Thyroid gland (tissue), 4 donors: ENCODE data around the gene HOMER2. TPM values are rescaled to one million over a fixed set of nuclear protein-coding genes. Genes with fewer than 3 reads are reported as not detected.

Experiments used
- DNase-seq, 2 donors: peaks; one replicate each; pipeline ENCODE4 v3.0.0-alpha.2; 2019
- H3K27ac ChIP-seq, 3 donors: fragments of 200-600 bp; sonication (generic); 1 replicate in 2 of 3; 2 replicates in 1 of 3; pipeline ENCODE4 v1.5.1; 2016 to 2019; ENCODE audit warnings: mild to moderate bottlenecking in 1 of 3, moderate library complexity in 1 of 3
- H3K27me3 ChIP-seq: fragments of 200-600 bp; sonication (generic); one replicate; pipeline ENCODE4 v1.5.1; 2019
- H3K36me3 ChIP-seq, 2 donors: fragments of 200-600 bp; sonication (generic); one replicate each; pipeline ENCODE4 v1.5.1; 2016 to 2019
- H3K4me1 ChIP-seq, 2 donors: fragments of 200-600 bp; sonication (generic); one replicate each; pipeline ENCODE4 v1.5.1; 2017 to 2019
- H3K4me3 ChIP-seq, 3 donors: fragments of 200-600 bp; sonication (generic); replicated peaks in 1 of 3; 1 replicate in 2 of 3; 2 replicates in 1 of 3; pipeline ENCODE4 v1.5.1; 2016; ENCODE audit warnings: mild to moderate bottlenecking in 1 of 3
- H3K9me3 ChIP-seq: fragments of 200-600 bp; sonication (generic); one replicate; pipeline ENCODE4 v1.5.1; 2017
- CTCF ChIP-seq, 6 experiments: fragments of 200-600 bp in 3 of 6; fragments of 450-650 bp in 3 of 6; sonication (generic) in 3 of 6; IDR thresholded peaks; one replicate each; pipeline ENCODE4 v1.5.1; 2016 to 2019; ENCODE audit warnings: antibody characterized with exemption in 6 of 6, mild to moderate bottlenecking in 2 of 6, inconsistent platforms in 1 of 6, moderate library complexity in 1 of 6
- POLR2A ChIP-seq, 2 donors: fragments of 450-650 bp; IDR thresholded peaks; one replicate each; pipeline ENCODE4 v1.6.1; 2017; ENCODE audit warnings: antibody characterized with exemption in 2 of 2, mild to moderate bottlenecking in 2 of 2, moderate library complexity in 1 of 2
- WGBS, 2 donors: methylation state at CpG; one replicate each; pipeline ENCODE4 v1.1.5; 2017; 5-methylcytosine and 5-hydroxymethylcytosine counted together
- intact Hi-C: fragments of 100-400 bp; cut with DNase I; formaldehyde crosslinking; loops from one replicate; pipeline ENCODE4 v1.15.1; 2023
- total RNA-seq, 4 donors: library from RNA; depleted of rRNA; stranded (reverse); fragments of >200 nt; gene quantifications; one replicate each; pipeline ENCODE4 v1.2.3, GENCODE V29; 2016

HOMER2 gene
- total RNA-seq, 4 donors from 2014 or later, result 89.1 to 211 (median 122) TPM

GRCh38 chr15:82852941-82853561 is 99.5 kb downstream of the HOMER2 start:
- Histone ChIP-seq H3K9me3 (no peaks in the 10 kb centered on the region), H3K27me3 (no peaks in the 10 kb centered on the region), H3K36me3 (peaks cover 0 to 4% of the 10 kb centered on the region in 2 donors), H3K27ac (no peak overlapping the region), H3K4me1 (peaks cover 12 to 28% of the 10 kb centered on the region in 2 donors), H3K4me3 (no peak overlapping the region)
- no peak for DNase-seq
- intact Hi-C loops, result loop anchor here (5.0 kb wide), 1 partner anchor 149 kb away; no protein-coding TSS in a partner anchor
- 70 to 78% methylated on average over 15 to 16 of the region's 16 CpGs for WGBS, 2 donors
- TF ChIP-seq CTCF (IDR thresholded peaks at IDR 0.05), result no peak
- no peak for TF ChIP-seq POLR2A (IDR thresholded peaks at IDR 0.05)

GRCh38 chr15:82851981-82852511 is 100.5 kb downstream of the HOMER2 start:
- 83 to 84% methylated on average over 9 of the region's 9 CpGs for WGBS, 2 donors
- intact Hi-C loops, result loop anchor here (5.0 kb wide), 1 partner anchor 150 kb away; no protein-coding TSS in a partner anchor
- Histone ChIP-seq H3K27me3 (no peaks in the 10 kb centered on the region), H3K9me3 (no peaks in the 10 kb centered on the region), H3K4me3 (no peak overlapping the region), H3K36me3 (peaks cover 0 to 4% of the 10 kb centered on the region in 2 donors), H3K27ac (no peak overlapping the region), H3K4me1 (peaks cover 12 to 28% of the 10 kb centered on the region in 2 donors)
- TF ChIP-seq POLR2A (IDR thresholded peaks at IDR 0.05), result no peak
- no peak for TF ChIP-seq CTCF (IDR thresholded peaks at IDR 0.05)
- no peak for DNase-seq

- intact Hi-C loops, result loop anchor here (5.0 kb wide), 1 partner anchor 151 kb away; no protein-coding TSS in a partner anchor
- no peak for TF ChIP-seq CTCF (IDR thresholded peaks at IDR 0.05)
- TF ChIP-seq POLR2A (IDR thresholded peaks at IDR 0.05), result no peak
- DNase-seq, result no peak
Measured at GRCh38 chr15:82851306-82851850, 101.1 kb downstream of the HOMER2 start.

GRCh38 chr15:82850731-82851130 is 101.8 kb downstream of the HOMER2 start:
- H3K4me3 ChIP-seq, result no peak overlapping the region
- WGBS, 2 donors, result 78 to 81% methylated on average over 6 to 7 of the region's 7 CpGs
- intact Hi-C loops, result loop anchor here (5.0 kb wide), 1 partner anchor 152 kb away; no protein-coding TSS in a partner anchor
- H3K9me3 ChIP-seq, result no peaks in the 10 kb centered on the region
- no peak for DNase-seq
- peaks cover 4 to 16% of the 10 kb centered on the region in 2 donors for H3K4me1 ChIP-seq
- H3K27ac ChIP-seq, result peak overlapping the region in 1 of 3 donors; percentile 89
- no peaks in the 10 kb centered on the region for H3K27me3 ChIP-seq
- H3K36me3 ChIP-seq, result peaks cover 0 to 4% of the 10 kb centered on the region in 2 donors
- TF ChIP-seq POLR2A (IDR thresholded peaks at IDR 0.05) (no peak), CTCF (IDR thresholded peaks at IDR 0.05) (no peak)

More at GRCh38 chr15:82851306-82851850, 101.1 kb downstream of the HOMER2 start:
- Histone ChIP-seq H3K4me3 (no peak overlapping the region), H3K27ac (no peak overlapping the region), H3K36me3 (peaks cover 0 to 4% of the 10 kb centered on the region in 2 donors), H3K4me1 (peaks cover 8 to 23% of the 10 kb centered on the region in 2 donors), H3K27me3 (no peaks in the 10 kb centered on the region), H3K9me3 (no peaks in the 10 kb centered on the region)
- 91 to 97% methylated on average over 14 of the region's 14 CpGs for WGBS, 2 donors
